HG03103 (cell line): Measurements from ENCODE around the gene FRMD6.
A peak's percentile ranks its signal among the peaks of the same experiment; 100 is the strongest.

Source experiments
- ATAC-seq: cut with Tn5 transposase; IDR thresholded peaks from one replicate; pipeline ENCODE4 v1.9.1; 2021; ENCODE audit warnings: low read depth; ENCODE audit not compliant: unreplicated experiment

The FRMD6 gene

GRCh38 chr14:51651388-51652167 is at the start of gene FRMD6:
Gene FRMD6, plus strand, starts transcription at chr14:51651910. Its CDS starts 37,927 bp downstream, at chr14:51689837.
- peak; percentile 55 for ATAC-seq

GRCh38 chr14:51602310-51602709 is 49.4 kb upstream of the FRMD6 start:
- ATAC-seq, result no peak

DNA sequence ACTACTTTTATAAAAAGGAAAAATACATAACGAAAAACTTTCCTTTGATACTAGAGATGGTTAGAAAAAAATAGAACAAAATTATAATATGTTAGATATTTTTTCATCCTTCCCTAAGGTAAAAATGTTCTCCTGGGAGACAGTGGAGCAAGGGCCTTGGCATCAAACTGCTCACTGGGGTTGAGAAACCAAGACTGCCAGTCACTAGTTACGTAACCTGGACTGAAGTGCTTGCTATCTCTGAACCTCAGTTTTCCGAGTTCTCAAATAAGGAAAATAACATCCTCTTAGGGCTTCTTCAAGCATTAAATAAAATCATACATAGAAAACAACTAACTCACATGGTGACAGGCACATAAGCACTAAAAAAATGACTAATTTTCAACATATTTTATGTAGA is 48.2 kb upstream of the FRMD6 start:
- ATAC-seq, result no peak

GRCh38 chr14:51604073-51604472 is 47.6 kb upstream of the FRMD6 start:
- no peak for ATAC-seq

GRCh38 chr14:51605575-51605974 is 46.1 kb upstream of the FRMD6 start:
- ATAC-seq, result no peak

- no peak for ATAC-seq
These were observed 44.0 kb upstream of the FRMD6 start for GRCh38 chr14:51607711-51608110.

DNA sequence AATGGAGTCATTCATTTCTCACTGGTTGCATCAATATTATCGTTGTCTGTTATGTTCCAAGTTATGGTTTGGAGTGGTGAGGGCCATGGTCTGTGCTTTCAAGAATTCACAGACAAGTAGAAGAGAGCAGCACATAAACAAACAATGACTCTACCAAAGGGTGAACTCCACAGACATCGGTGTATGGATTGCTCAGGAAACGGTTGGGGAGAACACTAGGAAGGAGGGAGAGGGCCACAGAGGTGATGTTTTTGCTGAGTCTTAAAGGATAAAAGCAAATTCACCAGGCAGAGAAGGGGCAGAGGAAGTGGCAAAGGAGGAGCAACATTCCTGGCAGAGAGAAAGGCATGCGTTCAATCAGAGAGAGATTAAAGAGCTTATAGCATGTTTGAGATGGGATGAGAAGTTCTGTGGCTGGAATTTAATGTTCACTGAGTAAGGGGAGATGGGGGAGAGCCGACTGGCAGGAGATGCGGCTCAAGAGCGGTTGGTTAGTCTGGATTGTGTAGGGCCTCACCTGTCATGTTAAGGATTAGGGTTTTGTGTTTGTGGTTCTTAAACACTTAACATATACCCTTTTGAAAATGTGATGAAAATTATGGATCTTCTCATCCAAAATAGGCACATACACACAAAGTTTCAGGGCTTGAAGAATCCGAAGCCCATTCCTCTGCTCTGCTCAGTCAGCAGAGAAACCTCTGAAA is 42.3 kb upstream of the FRMD6 start:
- no peak for ATAC-seq

GRCh38 chr14:51609955-51610283 is 41.8 kb upstream of the FRMD6 start:
- no peak for ATAC-seq

GRCh38 chr14:51610771-51611170 is 40.9 kb upstream of the FRMD6 start:
- ATAC-seq, result no peak

- ATAC-seq, result no peak
These were observed 39.3 kb upstream of the FRMD6 start for GRCh38 chr14:51612449-51612848.

DNA sequence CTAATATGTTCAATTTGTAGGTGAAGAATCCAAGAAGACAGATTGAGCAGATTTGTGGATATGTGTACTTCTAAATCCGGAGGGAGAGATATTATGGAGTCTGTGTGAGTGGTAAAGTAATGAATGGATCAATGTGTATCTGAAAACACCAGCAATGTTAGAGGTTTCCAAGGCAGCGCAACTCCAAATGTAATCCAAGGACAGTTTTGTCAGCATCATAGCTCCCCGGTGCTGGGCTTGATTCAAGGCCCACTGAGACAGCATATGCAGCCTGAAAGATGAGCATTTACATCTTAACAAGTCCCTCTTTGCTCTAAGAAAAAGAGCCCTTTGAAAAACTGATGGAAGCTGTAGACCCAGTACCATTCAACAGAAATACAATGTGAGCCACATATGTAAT is 38.3 kb upstream of the FRMD6 start:
- ATAC-seq, result no peak

DNA sequence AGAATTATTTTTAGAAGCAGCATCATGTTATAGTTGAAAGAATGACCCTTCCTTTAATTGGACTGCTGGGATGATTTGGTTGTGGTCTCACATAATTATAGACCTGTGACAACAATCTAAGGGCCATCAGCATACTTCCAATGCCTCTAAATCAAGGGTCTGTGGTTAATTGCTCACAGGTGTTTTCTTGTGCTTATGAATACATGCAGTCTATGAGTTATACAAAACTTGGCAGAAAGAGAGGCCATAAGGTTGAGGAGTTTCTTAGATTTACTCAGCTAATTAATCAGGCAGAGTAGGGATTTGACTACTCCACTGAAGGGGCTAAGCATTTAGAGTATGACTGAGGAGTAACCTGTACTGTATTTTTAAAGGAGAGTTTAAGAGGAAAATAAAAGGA is 37.0 kb upstream of the FRMD6 start:
- ATAC-seq, result no peak

GRCh38 chr14:51616256-51616655 is 35.5 kb upstream of the FRMD6 start:
- ATAC-seq, result no peak

GRCh38 chr14:51616724-51617409 is 34.8 kb upstream of the FRMD6 start:
- ATAC-seq, result no peak

- no peak for ATAC-seq
These were observed 32.1 kb upstream of the FRMD6 start for GRCh38 chr14:51619561-51619960.

DNA sequence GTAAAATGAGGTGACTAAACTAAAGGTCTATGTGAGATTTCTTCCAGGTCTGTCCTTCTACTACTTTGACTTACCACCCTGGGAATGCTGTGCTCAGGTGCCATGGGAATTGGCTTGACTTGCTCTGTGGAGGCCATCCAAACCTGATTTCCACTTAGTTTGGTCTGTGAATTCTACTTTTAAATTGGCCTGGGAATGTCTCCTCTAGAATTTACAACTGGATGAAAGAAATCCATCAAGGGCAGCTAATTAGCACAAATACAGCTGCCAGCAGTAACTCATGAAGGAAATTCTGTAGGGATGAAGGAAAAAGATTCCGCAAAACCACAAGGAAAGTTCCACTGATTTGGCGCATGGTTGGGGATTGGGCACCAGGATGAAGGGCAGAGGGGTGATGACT is 31.7 kb upstream of the FRMD6 start:
- no peak for ATAC-seq

DNA sequence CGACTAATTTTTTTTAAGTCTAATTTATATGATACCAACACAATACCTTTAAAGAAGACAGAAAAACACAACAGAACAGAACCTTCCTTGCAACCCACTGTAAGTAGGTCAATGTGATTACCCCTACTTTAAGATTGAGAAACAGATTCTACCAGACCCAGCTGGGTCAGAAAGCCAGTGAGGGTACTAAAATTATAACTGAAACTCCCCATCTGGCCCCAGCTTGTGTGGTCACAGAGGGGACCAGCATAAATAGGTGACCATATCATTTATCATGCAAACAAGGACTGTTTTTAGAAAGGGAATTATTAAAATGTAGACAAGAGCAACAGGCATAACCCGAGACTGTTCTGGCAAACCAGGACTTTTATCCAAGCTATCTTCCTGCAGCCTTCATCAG is 30.1 kb upstream of the FRMD6 start:
- ATAC-seq, result no peak

DNA sequence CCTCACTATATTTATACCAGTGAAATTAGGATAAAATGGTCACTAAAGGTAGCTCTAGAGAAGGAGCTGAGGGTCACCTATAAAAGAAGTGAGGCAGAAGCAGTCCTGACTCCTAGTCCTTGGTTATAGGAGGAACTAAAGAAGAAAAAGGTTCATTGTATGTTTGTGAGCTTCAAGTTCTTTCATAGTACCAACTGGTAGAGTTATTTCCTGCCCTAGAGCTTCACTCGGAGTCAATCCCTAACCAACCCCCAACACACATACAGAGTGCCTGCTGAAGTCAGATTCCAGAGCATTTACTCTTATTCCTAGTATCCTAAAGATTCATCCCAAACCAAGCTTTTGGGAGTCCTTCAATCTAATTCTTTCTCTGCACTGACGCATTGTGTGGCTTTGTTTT is 29.3 kb upstream of the FRMD6 start:
- no peak for ATAC-seq

GRCh38 chr14:51624955-51625569 is 26.6 kb upstream of the FRMD6 start:
- ATAC-seq, result no peak

- ATAC-seq, result no peak
These were observed 25.5 kb upstream of the FRMD6 start for GRCh38 chr14:51626185-51626584.

GRCh38 chr14:51626788-51627187 is 24.9 kb upstream of the FRMD6 start:
- no peak for ATAC-seq
